Endometrium (tissue), 2 donors: ENCODE measurements around the gene FAM186B.

Experiments used
- FAIRE-seq: peaks from 2 replicates; lab custom pipeline; 2012; peaks lifted over from hg19 to GRCh38; lab: Jason Lieb, UNC
- donor health status: control.
- donor health status: control.

The FAM186B gene

DNA sequence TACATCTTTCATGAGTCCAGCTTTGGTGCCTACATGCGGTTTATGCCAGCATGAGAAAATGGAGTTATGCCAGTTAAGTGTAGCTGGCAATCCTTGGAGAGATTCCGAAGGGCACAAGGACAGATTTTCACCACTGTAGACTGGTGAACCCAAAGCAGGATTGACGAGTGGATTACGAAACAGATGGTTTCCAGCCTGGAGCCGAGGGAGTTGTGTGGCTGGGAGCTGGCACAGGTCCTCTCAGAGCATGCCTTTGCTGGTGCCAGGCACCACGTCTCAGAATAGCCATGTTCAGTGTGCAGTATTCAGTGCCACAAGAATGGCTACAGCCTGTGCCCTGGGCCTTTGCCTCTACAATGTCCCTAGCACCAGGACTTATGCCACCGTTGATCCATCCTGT lies 53.4 kb downstream of the FAM186B start:
- no peak for FAIRE-seq

GRCh38 chr12:49550693-49551252 lies 54.7 kb downstream of the FAM186B start:
- FAIRE-seq = no peak

GRCh38 chr12:49549735-49550692 lies 55.4 kb downstream of the FAM186B start:
- no peak for FAIRE-seq

DNA sequence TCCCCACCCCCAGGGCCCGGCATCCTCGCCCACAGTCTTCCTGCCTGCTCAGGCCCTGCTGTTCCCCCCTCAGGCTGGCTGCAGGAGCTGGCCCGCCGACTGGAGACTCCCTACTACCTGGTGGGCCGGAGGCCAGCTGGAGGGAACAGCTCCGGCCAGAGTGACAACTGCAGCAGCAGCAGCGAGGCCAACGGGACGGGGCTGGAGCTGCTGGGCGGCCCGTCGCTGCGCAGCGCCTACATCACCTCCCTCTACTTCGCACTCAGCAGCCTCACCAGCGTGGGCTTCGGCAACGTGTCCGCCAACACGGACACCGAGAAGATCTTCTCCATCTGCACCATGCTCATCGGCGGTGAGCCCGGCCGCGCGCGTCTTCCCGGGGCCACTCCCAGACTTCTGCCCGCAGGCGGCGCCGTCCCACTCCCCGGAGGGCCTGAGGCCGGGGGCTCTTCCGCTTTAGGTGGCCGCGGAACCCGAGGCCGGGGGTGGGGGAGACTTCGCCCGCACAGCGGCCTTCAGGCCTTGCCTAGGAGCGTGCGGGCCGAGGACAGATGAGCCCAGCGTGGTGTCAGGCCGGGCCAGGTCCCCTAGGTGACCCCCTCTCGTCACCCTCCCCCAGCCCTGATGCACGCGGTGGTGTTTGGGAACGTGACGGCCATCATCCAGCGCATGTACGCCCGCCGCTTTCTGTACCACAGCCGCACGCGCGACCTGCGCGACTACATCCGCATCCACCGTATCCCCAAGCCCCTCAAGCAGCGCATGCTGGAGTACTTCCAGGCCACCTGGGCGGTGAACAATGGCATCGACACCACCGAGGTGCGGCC lies 56.4 kb downstream of the FAM186B start:
- no peak for FAIRE-seq

- no peak for FAIRE-seq
These were observed 57.0 kb downstream of the FAM186B start for GRCh38 chr12:49548481-49548821.

DNA sequence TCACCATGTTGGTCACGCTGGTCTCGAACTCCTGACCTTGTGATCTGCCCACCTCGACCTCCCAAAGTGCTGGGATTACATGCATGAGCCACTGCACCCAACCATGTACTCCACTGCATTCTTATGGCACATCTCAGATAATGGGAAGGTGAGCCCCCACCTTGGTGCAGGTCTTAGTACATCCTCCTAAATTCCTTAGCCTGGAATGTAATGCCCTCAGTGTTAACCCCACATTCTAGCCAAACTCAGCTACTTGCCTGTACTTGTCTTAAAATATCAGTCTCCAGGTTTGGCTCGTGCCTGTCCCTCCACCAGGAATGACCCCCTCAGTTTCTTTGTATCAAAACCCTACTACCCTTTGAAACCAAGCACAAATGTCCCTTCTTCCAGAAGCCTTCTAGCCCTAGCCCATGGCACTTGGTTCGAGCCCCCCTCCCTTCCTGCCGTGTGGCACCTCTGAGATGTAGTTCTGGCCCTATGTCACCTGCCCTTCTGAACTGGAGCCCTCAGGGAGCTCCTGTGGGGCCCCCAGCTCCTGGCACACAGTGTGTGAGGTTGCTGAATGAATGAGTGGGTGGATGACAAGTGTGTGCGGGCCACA lies 58.2 kb downstream of the FAM186B start:
- FAIRE-seq = no peak

DNA sequence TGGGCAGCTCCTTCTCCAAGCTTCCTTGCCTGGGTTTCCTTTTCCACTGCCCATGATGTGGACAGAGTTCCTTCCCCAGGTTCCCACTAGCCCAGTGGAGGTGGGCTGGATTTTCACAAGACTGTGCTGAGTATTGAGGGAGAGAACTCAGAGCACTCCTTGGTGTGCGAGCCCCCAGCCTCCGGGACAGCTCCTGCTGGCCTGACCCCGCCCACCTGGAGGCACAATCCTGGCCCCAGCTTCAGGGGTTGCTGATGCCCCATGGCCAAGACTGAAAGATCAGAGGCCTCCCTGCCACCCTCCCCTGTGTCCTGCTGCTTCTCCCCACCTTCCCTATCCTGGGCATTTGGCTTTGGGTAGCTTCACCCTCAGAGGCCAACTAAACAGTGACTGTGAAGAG lies 59.0 kb downstream of the FAM186B start:
- FAIRE-seq = no peak

DNA sequence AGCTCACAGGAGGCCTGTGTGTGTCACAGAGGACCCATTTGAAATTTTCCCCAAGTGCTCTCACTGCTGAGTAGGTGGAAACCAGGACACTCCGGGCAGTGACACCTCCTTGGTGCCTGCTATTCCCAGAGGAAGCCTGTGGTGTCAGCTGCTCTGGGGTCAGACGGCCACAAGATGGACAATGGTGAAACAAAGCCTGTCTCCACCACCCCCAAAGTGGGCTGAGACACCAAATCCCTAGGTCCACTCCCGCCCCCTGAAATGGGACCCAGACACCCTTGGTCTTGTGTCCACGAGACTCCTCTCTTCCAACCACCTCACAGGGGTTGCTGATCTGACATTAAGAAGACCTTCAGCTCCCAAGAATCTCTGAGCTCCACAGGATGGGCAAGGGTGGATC lies 59.6 kb downstream of the FAM186B start:
- no peak for FAIRE-seq

GRCh38 chr12:49543914-49544815 lies 61.3 kb downstream of the FAM186B start:
- no peak for FAIRE-seq

DNA sequence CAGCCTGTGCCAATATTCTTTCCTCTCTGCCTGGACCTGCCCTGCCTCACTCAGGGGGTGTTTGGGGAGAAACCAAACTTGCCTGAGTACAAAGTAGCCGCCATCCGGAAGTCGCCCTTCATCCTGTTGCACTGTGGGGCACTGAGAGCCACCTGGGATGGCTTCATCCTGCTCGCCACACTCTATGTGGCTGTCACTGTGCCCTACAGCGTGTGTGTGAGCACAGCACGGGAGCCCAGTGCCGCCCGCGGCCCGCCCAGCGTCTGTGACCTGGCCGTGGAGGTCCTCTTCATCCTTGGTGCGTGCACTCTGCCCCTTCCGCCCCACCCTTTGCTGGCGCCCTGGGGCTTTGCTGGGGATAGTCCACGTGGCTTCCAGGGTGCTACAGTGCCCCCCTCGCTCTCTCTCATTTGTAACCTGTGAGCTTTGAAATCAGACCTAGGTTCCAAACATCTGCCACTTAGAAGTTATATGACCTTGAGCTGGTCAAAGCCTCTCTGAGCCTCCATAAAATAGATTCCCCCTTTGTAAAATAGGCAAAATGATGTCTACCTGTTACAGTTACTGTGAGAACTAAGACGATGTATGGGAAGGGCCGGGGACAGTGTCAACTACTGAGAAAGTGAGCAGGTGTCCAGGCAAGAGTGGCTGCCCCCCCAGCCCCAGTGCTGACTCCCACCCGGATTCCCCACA lies 62.1 kb downstream of the FAM186B start:
- FAIRE-seq = no peak

GRCh38 chr12:49542592-49543160 lies 62.8 kb downstream of the FAM186B start:
- no peak for FAIRE-seq

DNA sequence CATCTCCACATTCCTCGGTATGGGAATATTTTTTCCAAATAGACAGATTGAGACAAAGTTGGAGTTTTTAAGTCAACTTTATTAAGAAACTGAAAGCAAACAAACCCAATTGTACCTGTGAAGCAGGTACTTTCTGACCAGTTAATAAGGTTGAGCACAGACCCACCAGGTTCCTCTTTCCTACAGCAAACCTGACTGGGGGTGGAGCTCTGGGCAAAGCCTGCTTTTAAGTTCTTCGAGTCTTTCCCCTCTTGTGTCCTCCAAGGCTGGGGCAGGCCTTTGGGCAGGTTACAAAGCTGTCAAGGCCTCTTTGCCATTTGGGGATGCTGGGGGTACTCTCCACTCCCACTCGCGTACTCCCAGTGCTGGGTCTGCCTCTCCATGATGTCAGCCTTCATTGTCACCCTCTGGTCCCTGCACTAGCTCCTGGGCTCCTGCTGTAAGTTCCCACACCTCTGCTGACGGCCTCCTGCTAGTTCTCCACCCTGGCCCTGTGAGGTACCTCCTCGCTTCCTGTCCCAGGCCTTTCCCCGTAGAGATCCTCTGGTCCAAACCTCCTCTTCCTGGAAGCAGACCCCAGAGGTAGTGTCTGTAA lies 63.4 kb downstream of the FAM186B start:
- no peak for FAIRE-seq

GRCh38 chr12:49541140-49541861 lies 64.1 kb downstream of the FAM186B start:
- no peak for FAIRE-seq

DNA sequence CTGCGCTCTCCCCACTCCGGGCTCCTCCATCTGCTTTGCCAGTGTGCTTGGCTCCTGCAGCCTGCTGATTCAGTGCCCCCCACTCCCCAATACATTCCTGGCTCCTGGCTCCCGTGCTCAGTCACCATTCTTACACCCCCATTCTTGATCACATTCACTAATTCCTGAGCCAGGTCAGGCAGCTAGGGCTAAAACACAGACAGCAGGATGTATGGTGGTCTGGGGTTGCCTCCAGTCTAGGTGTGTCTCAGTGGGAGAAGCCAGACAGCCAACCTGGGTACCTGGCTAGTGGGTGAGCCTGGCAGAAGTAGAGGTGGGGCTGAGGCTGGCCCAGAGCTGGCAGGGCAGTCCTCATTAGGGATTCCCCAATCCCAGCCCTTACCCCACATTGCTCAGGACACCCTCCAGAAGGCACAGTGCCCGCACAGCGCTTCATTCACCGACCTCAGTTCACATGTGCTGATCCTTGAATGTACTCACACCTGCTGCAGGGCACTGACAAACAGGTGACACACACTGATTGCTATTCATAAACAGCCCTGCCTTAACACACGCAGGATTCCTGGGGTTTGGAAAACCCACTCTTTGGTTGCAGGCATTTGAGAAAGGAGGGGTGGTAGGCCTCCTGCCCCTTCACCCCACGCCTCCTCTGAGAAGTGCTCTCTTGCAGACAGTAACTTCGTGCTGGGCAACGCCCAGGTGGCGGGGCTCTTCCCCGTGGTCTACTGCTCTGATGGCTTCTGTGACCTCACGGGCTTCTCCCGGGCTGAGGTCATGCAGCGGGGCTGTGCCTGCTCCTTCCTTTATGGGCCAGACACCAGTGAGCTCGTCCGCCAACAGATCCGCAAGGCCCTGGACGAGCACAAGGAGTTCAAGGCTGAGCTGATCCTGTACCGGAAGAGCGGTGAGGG lies 65.0 kb downstream of the FAM186B start:
- no peak for FAIRE-seq

DNA sequence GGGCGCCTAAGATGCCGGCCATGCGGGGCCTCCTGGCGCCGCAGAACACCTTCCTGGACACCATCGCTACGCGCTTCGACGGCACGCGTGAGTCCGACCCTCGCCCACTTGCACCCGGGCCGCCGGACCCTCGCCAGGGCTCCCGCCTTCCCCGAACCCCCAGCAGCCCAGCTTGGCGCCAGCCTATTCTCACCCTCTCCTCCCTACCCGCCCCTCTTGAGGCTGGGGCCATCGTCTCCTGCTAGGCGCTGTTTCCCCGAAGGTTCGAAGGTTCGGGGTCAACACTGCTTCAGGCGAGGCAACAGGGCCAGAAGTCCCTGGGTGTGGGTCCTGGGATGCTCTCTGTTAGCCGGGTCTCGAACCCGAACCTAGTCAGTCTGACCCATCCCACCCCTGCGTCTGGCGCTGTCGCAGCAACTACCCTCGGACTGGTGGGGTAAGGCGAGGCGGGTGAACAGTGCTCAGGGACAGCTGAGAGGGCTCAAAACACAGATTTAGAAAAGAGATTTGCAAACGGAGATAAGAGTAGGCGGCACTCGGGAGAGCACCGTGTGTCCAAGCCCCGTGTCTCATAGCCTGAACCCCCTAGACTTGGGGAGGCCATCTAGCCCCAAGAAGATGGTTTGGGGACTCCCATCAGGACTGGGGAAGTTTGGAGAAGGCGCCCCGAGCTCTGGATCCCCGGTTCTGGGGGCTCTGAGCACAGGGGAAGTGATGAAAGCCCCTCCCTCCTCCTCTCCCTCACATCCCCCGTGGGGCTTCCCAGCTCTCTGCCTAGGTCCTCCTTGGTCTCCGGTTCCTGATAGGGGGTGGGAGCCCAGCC lies 65.8 kb downstream of the FAM186B start:
- no peak for FAIRE-seq

GRCh38 chr12:49538510-49539403 lies 66.7 kb downstream of the FAM186B start, which contains the start of gene KCNH3:
TSS of gene KCNH3 (plus strand) at chr12:49539030. CDS start at chr12:49539417, 387 bp downstream.
- no peak for FAIRE-seq
